Measurements from ENCODE around the gene EMP2.

DNA sequence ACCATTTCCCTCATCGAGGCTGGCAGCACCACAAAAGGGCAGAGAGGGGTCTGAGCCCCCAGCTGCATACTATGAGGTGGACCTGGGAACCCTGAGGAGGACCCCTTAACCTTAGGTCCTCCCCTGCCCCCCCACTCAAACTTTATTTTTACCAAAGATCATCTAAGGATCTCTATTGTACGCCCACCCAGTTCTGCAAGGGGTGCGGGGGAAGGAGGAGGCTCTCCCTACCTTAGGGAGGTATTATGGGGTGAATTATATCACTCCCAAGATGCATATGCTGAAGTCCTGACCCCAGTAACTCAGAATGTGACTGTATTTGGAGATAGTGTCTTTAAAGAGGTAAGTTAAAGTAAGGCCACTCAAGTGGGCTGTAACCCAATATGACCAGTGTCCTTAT is 26.8 kb upstream of the EMP2 start:
- TF ChIP-seq POLR2A (IDR thresholded peaks at IDR 0.05; ENCODE audit: low read depth, low read length) (no peak), POU2F2 (IDR thresholded peaks at IDR 0.05; ENCODE audit: low read depth, low read length) (no peak), POLR2AphosphoS5 (IDR thresholded peaks at IDR 0.05; ENCODE audit: low read depth, low read length) (no peak), SPI1 (IDR thresholded peaks at IDR 0.05; ENCODE audit: low read depth, low read length) (no peak), TAF1 (IDR thresholded peaks at IDR 0.05; ENCODE audit: low read depth, low read length) (no peak), PAX5 (IDR thresholded peaks at IDR 0.05; ENCODE audit: insufficient read depth, low read length, severe bottlenecking) (no peak)
